ENCODE measurements around the gene SPRY2. TPM values are rescaled to one million over a fixed set of nuclear protein-coding genes. Genes with fewer than 3 reads are reported as not detected.
"Not testable (repeated sequence)": the region's sequence is repeated elsewhere in the genome, so short reads cannot be mapped to it uniquely, and the experiment has no call there.

The SPRY2 gene
- total and polyA plus RNA-seq, 2 experiments from 2014 or later = 11.8 to 22.3 TPM

GRCh38 chr13:80360453-80360800 lies 19.5 kb upstream of the SPRY2 start:
- no peaks in the 10 kb centered on the region for H3K79me2 ChIP-seq (ENCODE audit: insufficient read depth)
- H3K4me2 ChIP-seq (ENCODE audit: unreplicated experiment) = no peak overlapping the region
- no peak overlapping the region for H3K4me3 ChIP-seq
- TF ChIP-seq EZH2phosphoT487 (IDR thresholded peaks at IDR 0.05; ENCODE audit: insufficient read depth, low read depth) = no peak
- no peak for TF ChIP-seq EZH2 (IDR thresholded peaks at IDR 0.05; ENCODE audit: insufficient read depth, poor library complexity, severe bottlenecking)
- H3K27me3 ChIP-seq (replicated peaks; ENCODE audit: insufficient read depth) = no peaks in the 10 kb centered on the region
- in situ Hi-C loops (cut with MboI) = loop anchor here (10.0 to 25.0 kb wide), 2 partner anchors 586 to 948 kb away; partner anchors contain the start of gene RBM26
- H4K20me1 ChIP-seq (ENCODE audit: insufficient read depth) = no peaks in the 10 kb centered on the region
- H3K9me2 ChIP-seq (ENCODE audit: insufficient read depth) = no peaks in the 10 kb centered on the region
- H3F3A ChIP-seq (ENCODE audit: insufficient read depth) = no peaks in the 10 kb centered on the region
- 0 out of 2 replicates have a peak overlapping the region, but pooled peaks have one; percentile 2 for H2AFZ ChIP-seq
- H3K9ac ChIP-seq = no peak overlapping the region
- H3K4me1 ChIP-seq (ENCODE audit: insufficient read depth) = peaks cover 5% of the 10 kb centered on the region; the same call in 1 of the 2 replicates
- H3K27ac ChIP-seq = no peak overlapping the region
- no peak for DNase-seq
- no peaks in the 10 kb centered on the region for H3K9me3 ChIP-seq (ENCODE audit: low read depth)
- H3K36me3 ChIP-seq (ENCODE audit: low read depth) = no peaks in the 10 kb centered on the region

GRCh38 chr13:80359778-80360452 lies 19.0 kb upstream of the SPRY2 start:
- Histone ChIP-seq H3K4me1 (ENCODE audit: insufficient read depth) (peaks cover 5% of the 10 kb centered on the region; the same call in 1 of the 2 replicates), H3K27ac (no peak overlapping the region), H4K20me1 (ENCODE audit: insufficient read depth) (no peaks in the 10 kb centered on the region), H3F3A (ENCODE audit: insufficient read depth) (no peaks in the 10 kb centered on the region), H3K79me2 (ENCODE audit: insufficient read depth) (no peaks in the 10 kb centered on the region), H3K36me3 (ENCODE audit: low read depth) (no peaks in the 10 kb centered on the region), H3K27me3 (replicated peaks; ENCODE audit: insufficient read depth) (no peaks in the 10 kb centered on the region), H3K9me2 (ENCODE audit: insufficient read depth) (no peaks in the 10 kb centered on the region), H3K9ac (no peak overlapping the region), H3K4me3 (no peak overlapping the region), H2AFZ (0 out of 2 replicates have a peak overlapping the region, but pooled peaks have one; percentile 2), H3K9me3 (ENCODE audit: low read depth) (no peaks in the 10 kb centered on the region), H3K4me2 (ENCODE audit: unreplicated experiment) (no peak overlapping the region)
- in situ Hi-C loops (cut with MboI) = loop anchor here (10.0 to 25.0 kb wide), 2 partner anchors 585 to 948 kb away; partner anchors contain the start of gene RBM26
- TF ChIP-seq EZH2phosphoT487 (IDR thresholded peaks at IDR 0.05; ENCODE audit: insufficient read depth, low read depth) = no peak
- no peak for TF ChIP-seq EZH2 (IDR thresholded peaks at IDR 0.05; ENCODE audit: insufficient read depth, poor library complexity, severe bottlenecking)
- 73 to 77% methylated on average over 6 of the region's 6 CpGs for WGBS, 2 experiments (ENCODE audit: low coverage in 1 of 2, low lambda C conversion rate in 2 of 2, missing lambda C conversion rate in 2 of 2)
- DNase-seq = no peak

- TF ChIP-seq EZH2phosphoT487 (IDR thresholded peaks at IDR 0.05; ENCODE audit: insufficient read depth, low read depth) (no peak), EZH2 (IDR thresholded peaks at IDR 0.05; ENCODE audit: insufficient read depth, poor library complexity, severe bottlenecking) (no peak)
- Histone ChIP-seq H3K4me2 (ENCODE audit: unreplicated experiment) (no peak overlapping the region), H3K27ac (no peak overlapping the region), H3K27me3 (replicated peaks; ENCODE audit: insufficient read depth) (no peaks in the 10 kb centered on the region), H3K4me1 (ENCODE audit: insufficient read depth) (peaks cover 5% of the 10 kb centered on the region; the same call in 1 of the 2 replicates), H4K20me1 (ENCODE audit: insufficient read depth) (no peaks in the 10 kb centered on the region), H3K4me3 (no peak overlapping the region), H3K9me3 (ENCODE audit: low read depth) (no peaks in the 10 kb centered on the region), H3K79me2 (ENCODE audit: insufficient read depth) (no peaks in the 10 kb centered on the region), H3F3A (ENCODE audit: insufficient read depth) (no peaks in the 10 kb centered on the region), H3K9me2 (ENCODE audit: insufficient read depth) (no peaks in the 10 kb centered on the region), H3K36me3 (ENCODE audit: low read depth) (no peaks in the 10 kb centered on the region), H2AFZ (no peak overlapping the region), H3K9ac (no peak overlapping the region)
- no peak for DNase-seq
- in situ Hi-C loops (cut with MboI) = loop anchor here (25.0 kb wide), 1 partner anchor 947 kb away; the partner anchor contains the start of gene RBM26
- 78% methylated on average over 4 of the region's 4 CpGs for WGBS, 2 experiments (ENCODE audit: low coverage in 1 of 2, low lambda C conversion rate in 2 of 2, missing lambda C conversion rate in 2 of 2)
Observed at GRCh38 chr13:80359414-80359777, 18.5 kb upstream of the SPRY2 start.

GRCh38 chr13:80355496-80356094 lies 14.7 kb upstream of the SPRY2 start:
- not testable (repeated sequence) for H4K20me1 ChIP-seq (ENCODE audit: insufficient read depth); H3F3A ChIP-seq (ENCODE audit: insufficient read depth); H3K4me2 ChIP-seq (ENCODE audit: unreplicated experiment); H3K27me3 ChIP-seq (replicated peaks; ENCODE audit: insufficient read depth); H3K36me3 ChIP-seq (ENCODE audit: low read depth); H3K9ac ChIP-seq; H3K9me2 ChIP-seq (ENCODE audit: insufficient read depth); DNase-seq; H3K4me1 ChIP-seq (ENCODE audit: insufficient read depth); H3K79me2 ChIP-seq (ENCODE audit: insufficient read depth); H3K4me3 ChIP-seq; H2AFZ ChIP-seq; H3K27ac ChIP-seq; H3K9me3 ChIP-seq (ENCODE audit: low read depth)
- in situ Hi-C loops (cut with MboI) = loop anchor here (25.0 kb wide), 1 partner anchor 943 kb away; the partner anchor contains the start of gene RBM26
- WGBS, 2 experiments (ENCODE audit: low coverage in 1 of 2, low lambda C conversion rate in 2 of 2, missing lambda C conversion rate in 2 of 2) = 96 to 98% methylated on average over 11 to 32 of the region's 32 CpGs
